IPS DF 19.7 (cell line): ENCODE results near the gene EVI2B.
"Not testable (repeated sequence)": the region's sequence is repeated elsewhere in the genome, so short reads cannot be mapped to it uniquely, and the experiment has no call there.

Experiments used
- DNase-seq: peaks from one replicate; pipeline ENCODE4 v3.0.0-alpha.2; 2013; ENCODE audit warnings: low read depth, low spot score

Gene EVI2B

DNA sequence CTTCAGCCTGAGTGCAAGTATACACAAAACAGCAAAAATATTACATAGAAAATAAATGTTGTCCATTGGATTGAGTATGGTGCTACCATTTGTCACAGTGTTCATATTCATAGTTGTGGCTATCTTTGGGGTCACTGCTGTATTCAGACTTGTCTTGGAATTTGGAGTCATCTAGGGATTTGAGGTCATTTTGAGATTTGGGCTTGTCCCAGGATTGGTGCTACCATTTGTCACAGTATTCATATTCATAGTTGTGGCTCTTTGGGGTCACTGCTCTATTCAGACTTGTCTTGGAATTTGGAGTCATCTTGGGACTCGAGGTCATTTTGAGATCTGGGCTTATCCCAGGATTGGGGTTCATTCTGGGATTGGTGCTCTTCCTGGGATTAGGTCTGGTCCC lies 41.6 kb downstream of the EVI2B start:
- no peak for DNase-seq

DNA sequence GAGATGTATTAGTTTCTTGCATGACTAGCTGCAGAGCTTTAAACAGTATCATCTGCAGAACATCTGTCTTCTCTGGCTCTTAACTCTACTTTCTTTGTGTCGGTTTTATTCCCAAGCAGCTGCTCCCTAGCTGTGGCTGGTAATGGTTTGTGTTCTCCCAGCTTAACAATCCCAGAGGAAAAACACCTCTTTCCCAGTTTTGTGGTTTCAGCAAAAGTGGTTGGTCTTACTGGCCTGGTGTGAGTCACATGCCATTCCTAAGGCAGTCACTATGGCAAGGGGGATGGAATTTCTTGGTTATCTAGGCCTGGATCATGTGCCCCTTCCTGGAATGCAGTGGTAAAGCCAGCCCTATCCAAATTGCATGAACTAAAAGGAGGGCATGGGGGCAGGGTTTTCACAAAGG lies 44.3 kb downstream of the EVI2B start:
- peak; percentile 65 for DNase-seq

GRCh38 chr17:31269036-31269577 lies 44.7 kb downstream of the EVI2B start:
- DNase-seq, result no peak

GRCh38 chr17:31266042-31266441 lies 47.8 kb downstream of the EVI2B start:
- no peak for DNase-seq

- DNase-seq, result not testable (repeated sequence)
Observed at GRCh38 chr17:31262923-31263322, 50.9 kb downstream of the EVI2B start.

DNA sequence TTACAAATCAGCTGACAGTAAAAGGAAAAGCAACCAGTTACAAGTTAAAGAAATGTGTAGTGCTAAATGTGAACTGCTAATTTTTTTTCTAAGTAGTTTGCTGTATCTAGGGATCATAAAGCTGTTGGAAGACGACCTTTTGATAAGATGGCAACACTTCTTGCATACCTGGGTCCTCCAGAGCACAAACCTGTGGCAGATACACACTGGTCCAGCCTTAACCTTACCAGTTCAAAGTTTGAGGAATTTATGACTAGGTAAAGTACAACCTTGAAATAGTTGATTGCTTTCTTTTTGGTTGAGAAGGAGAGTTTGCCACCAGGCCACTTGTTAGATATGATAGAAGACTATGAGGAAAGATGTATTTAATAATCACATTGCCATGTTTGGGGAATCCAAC lies 52.3 kb downstream of the EVI2B start:
- DNase-seq, result no peak

DNA sequence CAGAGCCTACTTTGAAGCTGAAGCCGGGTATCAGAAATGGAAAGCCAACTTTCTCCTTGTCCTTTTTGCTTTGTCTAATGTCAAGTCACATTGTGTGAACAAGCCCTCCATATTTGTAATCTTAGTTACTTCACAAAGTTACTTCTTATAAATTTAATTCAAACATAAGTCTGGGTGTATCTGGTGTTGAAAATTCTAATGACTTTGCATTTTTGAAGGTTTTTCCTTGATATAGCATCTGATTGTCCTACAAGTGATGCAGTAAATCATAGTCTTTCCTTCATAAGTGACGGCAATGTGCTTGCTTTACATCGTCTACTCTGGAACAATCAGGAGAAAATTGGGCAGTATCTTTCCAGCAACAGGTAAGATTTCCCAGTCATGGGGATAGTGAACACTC lies 53.7 kb downstream of the EVI2B start:
- no peak for DNase-seq

DNA sequence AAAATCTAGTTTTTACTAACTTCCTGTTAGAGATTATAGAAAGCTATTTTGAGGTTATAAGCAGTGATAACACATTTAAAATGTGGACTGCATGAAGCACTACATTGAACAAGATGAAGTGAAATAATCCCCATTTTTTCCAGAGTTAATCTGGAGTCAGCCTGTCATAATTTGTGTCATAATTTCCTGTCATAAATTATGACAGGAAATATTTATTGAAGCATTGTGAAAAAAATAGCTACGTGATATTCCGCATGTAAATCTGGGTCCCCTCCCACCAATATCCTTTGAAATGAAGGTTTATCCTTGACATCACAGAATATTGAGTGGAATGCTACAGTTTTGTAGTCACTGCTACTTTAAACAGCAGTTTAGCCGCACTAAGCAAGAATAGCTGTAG lies 56.9 kb downstream of the EVI2B start:
- no peak for DNase-seq

DNA sequence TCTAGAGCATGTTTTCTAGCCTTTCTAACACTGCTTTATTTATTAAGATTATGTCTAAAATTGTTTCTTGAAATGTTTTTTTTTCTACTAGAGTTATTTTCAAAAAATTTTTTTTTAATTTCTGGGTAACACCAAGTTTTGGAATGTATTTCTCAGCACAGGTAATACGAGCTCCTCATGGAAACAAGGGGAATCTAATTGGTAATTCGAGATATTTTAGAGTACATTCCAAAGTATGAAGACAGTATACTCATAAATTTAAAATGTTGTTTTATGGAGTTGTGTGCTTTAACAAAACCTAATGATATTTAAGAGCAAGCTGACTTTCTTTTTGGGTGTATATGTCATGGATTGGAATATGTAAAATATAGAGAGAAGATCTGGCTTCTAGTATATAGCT lies 59.2 kb downstream of the EVI2B start:
- DNase-seq, result no peak
